Measurements from ENCODE around the gene RNF38. TPM values are rescaled to one million over a fixed set of nuclear protein-coding genes. Genes with fewer than 3 reads are reported as not detected.

The RNF38 gene
- total and polyA plus RNA-seq, 2 experiments from 2014 or later, result 8.7 to 23.7 TPM

DNA sequence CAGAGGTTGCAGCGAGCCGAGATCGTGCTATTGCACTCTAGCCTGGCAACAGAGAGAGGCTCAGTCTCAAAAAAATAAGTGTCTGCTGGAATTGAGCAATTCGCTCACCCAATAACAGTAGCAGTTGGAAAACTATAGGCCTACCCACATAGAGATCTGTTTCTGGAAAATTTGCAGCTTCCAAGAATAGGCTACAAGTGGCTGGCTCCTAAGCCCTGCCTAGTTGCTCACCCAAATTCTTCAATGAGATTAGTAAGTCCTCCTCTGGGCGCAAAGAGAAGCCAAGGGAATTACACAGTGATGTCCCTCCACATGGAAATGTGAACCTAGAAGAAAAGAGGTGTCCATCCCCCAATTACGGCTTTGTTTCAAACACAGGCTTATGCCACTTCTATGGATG lies 42.6 kb upstream of the RNF38 start:
- Histone ChIP-seq H4K20me1 (ENCODE audit: insufficient read depth, poor library complexity, severe bottlenecking) (peaks cover 21% of the 10 kb centered on the region), H3K27me3 (no peaks in the 10 kb centered on the region), H3K4me3 (no peak overlapping the region), H3K4me1 (ENCODE audit: insufficient read depth) (no peaks in the 10 kb centered on the region), H2AFZ (no peak overlapping the region), H3K36me3 (replicated peaks; ENCODE audit: insufficient read depth, low read depth) (no peaks in the 10 kb centered on the region), H3K79me2 (peaks cover 81% of the 10 kb centered on the region), H3K9me3 (ENCODE audit: low read depth) (no peaks in the 10 kb centered on the region), H3K9me2 (replicated peaks; ENCODE audit: insufficient read depth) (no peaks in the 10 kb centered on the region), H3K4me2 (no peak overlapping the region), H3K27ac (no peak overlapping the region)
- no peak for DNase-seq (ENCODE audit: low spot score)
- no peak for TF ChIP-seq EZH2phosphoT487 (IDR thresholded peaks at IDR 0.05; ENCODE audit: low read depth, severe bottlenecking, unreplicated experiment)
- no peak for TF ChIP-seq EZH2 (IDR thresholded peaks at IDR 0.05; ENCODE audit: borderline replicate concordance)
- TF ChIP-seq, protein P1, sequence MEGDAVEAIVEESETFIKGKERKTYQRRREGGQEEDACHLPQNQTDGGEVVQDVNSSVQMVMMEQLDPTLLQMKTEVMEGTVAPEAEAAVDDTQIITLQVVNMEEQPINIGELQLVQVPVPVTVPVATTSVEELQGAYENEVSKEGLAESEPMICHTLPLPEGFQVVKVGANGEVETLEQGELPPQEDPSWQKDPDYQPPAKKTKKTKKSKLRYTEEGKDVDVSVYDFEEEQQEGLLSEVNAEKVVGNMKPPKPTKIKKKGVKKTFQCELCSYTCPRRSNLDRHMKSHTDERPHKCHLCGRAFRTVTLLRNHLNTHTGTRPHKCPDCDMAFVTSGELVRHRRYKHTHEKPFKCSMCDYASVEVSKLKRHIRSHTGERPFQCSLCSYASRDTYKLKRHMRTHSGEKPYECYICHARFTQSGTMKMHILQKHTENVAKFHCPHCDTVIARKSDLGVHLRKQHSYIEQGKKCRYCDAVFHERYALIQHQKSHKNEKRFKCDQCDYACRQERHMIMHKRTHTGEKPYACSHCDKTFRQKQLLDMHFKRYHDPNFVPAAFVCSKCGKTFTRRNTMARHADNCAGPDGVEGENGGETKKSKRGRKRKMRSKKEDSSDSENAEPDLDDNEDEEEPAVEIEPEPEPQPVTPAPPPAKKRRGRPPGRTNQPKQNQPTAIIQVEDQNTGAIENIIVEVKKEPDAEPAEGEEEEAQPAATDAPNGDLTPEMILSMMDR (IDR thresholded peaks at IDR 0.05; ENCODE audit: poor library complexity), result no peak
- 98% methylated on average over 6 of the region's 6 CpGs for whole genome bisulfite sequencing (ENCODE audit: low lambda C conversion rate, missing lambda C conversion rate)

DNA sequence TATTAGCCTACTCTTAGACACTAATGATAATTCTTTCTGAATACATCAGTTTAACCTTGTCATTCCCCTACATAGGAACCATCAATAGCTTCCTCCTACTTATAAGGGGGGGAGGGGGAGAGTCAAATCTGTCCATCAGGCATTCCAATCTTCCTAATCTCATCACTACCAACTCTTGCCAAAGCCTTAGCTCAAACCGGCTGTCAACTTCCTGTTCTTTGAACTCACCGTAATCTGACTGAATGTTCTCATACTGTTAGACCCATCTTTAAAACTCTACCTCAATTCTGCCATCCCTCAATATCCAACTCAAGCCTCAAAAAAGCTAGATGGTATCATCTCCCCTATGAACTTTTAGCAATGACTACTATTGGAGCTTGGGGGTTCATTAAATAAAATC lies 41.9 kb upstream of the RNF38 start:
- peaks cover 78% of the 10 kb centered on the region for H3K79me2 ChIP-seq
- DNase-seq (ENCODE audit: low spot score), result no peak
- TF ChIP-seq, protein P1 (IDR thresholded peaks at IDR 0.05; ENCODE audit: poor library complexity), result no peak
- TF ChIP-seq EZH2 (IDR thresholded peaks at IDR 0.05; ENCODE audit: borderline replicate concordance) (no peak), EZH2phosphoT487 (IDR thresholded peaks at IDR 0.05; ENCODE audit: low read depth, severe bottlenecking, unreplicated experiment) (no peak)
- no peak overlapping the region for H3K4me3 ChIP-seq
- no peak overlapping the region for H3K27ac ChIP-seq
- H4K20me1 ChIP-seq (ENCODE audit: insufficient read depth, poor library complexity, severe bottlenecking), result peaks cover 15% of the 10 kb centered on the region
- no peaks in the 10 kb centered on the region for H3K9me3 ChIP-seq (ENCODE audit: low read depth)
- no peak overlapping the region for H2AFZ ChIP-seq
- H3K4me2 ChIP-seq, result no peak overlapping the region
- H3K4me1 ChIP-seq (ENCODE audit: insufficient read depth), result no peaks in the 10 kb centered on the region
- no peaks in the 10 kb centered on the region for H3K9me2 ChIP-seq (replicated peaks; ENCODE audit: insufficient read depth)
- 52% methylated on average over 2 of the region's 2 CpGs for WGBS (ENCODE audit: low lambda C conversion rate, missing lambda C conversion rate)
- H3K27me3 ChIP-seq, result no peaks in the 10 kb centered on the region
- no peaks in the 10 kb centered on the region for H3K36me3 ChIP-seq (replicated peaks; ENCODE audit: insufficient read depth, low read depth)

DNA sequence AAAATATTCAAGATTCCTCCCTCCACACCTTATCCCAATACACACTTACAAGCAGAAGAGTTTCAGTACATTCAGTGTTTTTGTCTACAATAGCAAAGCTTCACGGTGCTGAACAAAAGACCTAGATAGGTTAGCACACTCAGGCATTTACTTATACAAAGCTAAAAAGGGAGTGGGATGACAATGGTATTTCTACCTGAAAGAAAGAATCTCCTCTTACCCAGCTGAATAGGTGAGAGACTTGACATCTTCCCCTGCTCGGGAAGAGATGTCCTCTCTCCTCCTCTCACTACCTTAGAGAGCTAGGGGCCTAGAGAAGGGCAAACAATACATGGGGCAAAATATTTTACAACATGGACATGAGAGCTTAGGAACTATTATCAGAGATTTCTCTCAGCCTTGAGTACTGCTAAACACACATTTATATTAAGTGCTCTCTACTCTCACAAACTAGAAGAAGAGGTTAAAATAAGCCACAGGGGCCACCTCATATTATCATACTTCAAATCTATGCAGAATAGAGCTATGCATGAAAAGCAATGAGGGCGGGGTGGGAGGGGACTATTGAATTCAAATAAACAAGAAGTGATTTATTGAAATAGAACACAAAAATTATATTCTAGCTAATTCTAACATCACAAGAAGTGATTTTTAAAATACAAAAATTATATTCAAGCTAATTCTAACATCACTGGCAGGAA lies 38.6 kb upstream of the RNF38 start:
- Histone ChIP-seq H3K4me1 (ENCODE audit: insufficient read depth) (no peaks in the 10 kb centered on the region), H3K4me3 (no peak overlapping the region), H3K4me2 (no peak overlapping the region), H4K20me1 (ENCODE audit: insufficient read depth, poor library complexity, severe bottlenecking) (peaks cover 16% of the 10 kb centered on the region), H3K27ac (no peak overlapping the region), H3K36me3 (replicated peaks; ENCODE audit: insufficient read depth, low read depth) (no peaks in the 10 kb centered on the region), H3K9me3 (ENCODE audit: low read depth) (no peaks in the 10 kb centered on the region), H3K9me2 (replicated peaks; ENCODE audit: insufficient read depth) (no peaks in the 10 kb centered on the region), H3K27me3 (no peaks in the 10 kb centered on the region), H3K79me2 (peaks cover 70% of the 10 kb centered on the region), H2AFZ (no peak overlapping the region)
- WGBS (ENCODE audit: low lambda C conversion rate, missing lambda C conversion rate), result 62% methylated on average over 3 of the region's 3 CpGs
- TF ChIP-seq EZH2phosphoT487 (IDR thresholded peaks at IDR 0.05; ENCODE audit: low read depth, severe bottlenecking, unreplicated experiment), result no peak
- TF ChIP-seq EZH2 (IDR thresholded peaks at IDR 0.05; ENCODE audit: borderline replicate concordance), result no peak
- TF ChIP-seq, protein P1 (IDR thresholded peaks at IDR 0.05; ENCODE audit: poor library complexity), result no peak
- DNase-seq (ENCODE audit: low spot score), result no peak

Data from hepatocyte (in vitro differentiated cells).